ENCODE results near the gene CDKN2B-AS1. TPM values are rescaled to one million over a fixed set of nuclear protein-coding genes. Genes with fewer than 3 reads are reported as not detected.

The CDKN2B-AS1 gene
- total and polyA plus RNA-seq, 2 of the 13 experiments (the other 11 are each of a cell fraction or from before 2014, with no cell fraction given), result 0.64 to 2.3 TPM

DNA sequence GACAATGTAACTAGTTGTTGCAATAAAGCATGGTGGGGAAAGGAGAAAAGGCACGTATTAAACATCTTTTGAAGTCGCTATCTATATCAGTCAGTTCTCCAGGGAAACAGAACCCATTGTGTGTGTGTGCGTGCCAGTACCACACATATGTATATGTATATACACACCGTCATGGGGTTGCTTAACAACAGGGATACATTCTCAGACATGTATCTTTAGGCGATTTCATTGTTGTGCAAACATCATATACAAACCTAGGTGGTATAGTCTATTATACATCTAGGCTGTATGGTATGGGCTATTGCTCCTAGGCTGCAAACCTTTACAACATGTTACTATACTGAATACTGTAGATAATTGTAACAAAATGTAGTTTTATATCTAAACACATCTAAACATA is 2.3 kb downstream of the CDKN2B-AS1 start:
- Histone ChIP-seq H3K27ac (ENCODE audit: extremely low read length, insufficient read depth, low read length) (no peak overlapping the region), H3K9me3 (ENCODE audit: low read length) (no peaks in the 10 kb centered on the region), H2AFZ (ENCODE audit: low read length) (no peak overlapping the region), H3K27me3 (ENCODE audit: control insufficient read depth in 1 of 2, insufficient read depth in 2 of 2, low read length in 2 of 2) (peaks cover 0 to 17% of the 10 kb centered on the region in 2 experiments; a peak in 1 of 5 replicates), H3K4me1 (ENCODE audit: insufficient read depth, low read length) (peaks cover 9% of the 10 kb centered on the region), H3K4me2 (ENCODE audit: low read depth, low read length) (no peak overlapping the region), H4K20me1 (ENCODE audit: insufficient read depth, low read length) (no peaks in the 10 kb centered on the region), H3K4me3 (replicated peaks in 1 of 3; ENCODE audit: insufficient read depth in 1 of 3, low read depth in 2 of 3, low read length in 3 of 3) (no peak overlapping the region), H3K79me2 (ENCODE audit: insufficient read depth, low read length) (no peaks in the 10 kb centered on the region), H3K9ac (ENCODE audit: insufficient read depth, low read depth, low read length) (no peak overlapping the region), H3K36me3 (replicated peaks in 1 of 2; ENCODE audit: control insufficient read depth in 1 of 2, insufficient read depth in 2 of 2, low read length in 2 of 2) (no peaks in the 10 kb centered on the region)
- no TSS peak for BruUV-seq (replicated peaks)
- ChIA-PET POLR2A (no interaction called here), CTCF (ENCODE audit: low intra/inter-chr PET ratio, low total read pairs) (no interaction called here)
- DNase-seq (ENCODE audit: low spot score), result no peak
- no peak for FAIRE-seq
- TF ChIP-seq ZNF816 (CRISPR knock-in tag; IDR thresholded peaks at IDR 0.05; ENCODE audit: borderline replicate concordance) (no peak), ZFY (CRISPR knock-in tag; IDR thresholded peaks at IDR 0.05) (no peak), MTF1 (CRISPR knock-in tag; IDR thresholded peaks at IDR 0.05) (no peak), ZNF777 (CRISPR knock-in tag; IDR thresholded peaks at IDR 0.05) (no peak), YEATS4 (CRISPR knock-in tag; IDR thresholded peaks at IDR 0.05; ENCODE audit: borderline replicate concordance) (no peak), TAF1 (CRISPR knock-in tag; IDR thresholded peaks at IDR 0.05) (no peak), ZFYVE20 (CRISPR knock-in tag; IDR thresholded peaks at IDR 0.05; ENCODE audit: borderline replicate concordance, low read depth) (no peak), KLF15 (CRISPR knock-in tag; IDR thresholded peaks at IDR 0.05; ENCODE audit: borderline replicate concordance) (no peak), ZNF598 (CRISPR knock-in tag; IDR thresholded peaks at IDR 0.05; ENCODE audit: borderline replicate concordance) (no peak), ZNF256 (CRISPR knock-in tag; conservative IDR thresholded peaks at IDR 0.05) (no peak)
- TF ChIP-seq, protein P1, sequence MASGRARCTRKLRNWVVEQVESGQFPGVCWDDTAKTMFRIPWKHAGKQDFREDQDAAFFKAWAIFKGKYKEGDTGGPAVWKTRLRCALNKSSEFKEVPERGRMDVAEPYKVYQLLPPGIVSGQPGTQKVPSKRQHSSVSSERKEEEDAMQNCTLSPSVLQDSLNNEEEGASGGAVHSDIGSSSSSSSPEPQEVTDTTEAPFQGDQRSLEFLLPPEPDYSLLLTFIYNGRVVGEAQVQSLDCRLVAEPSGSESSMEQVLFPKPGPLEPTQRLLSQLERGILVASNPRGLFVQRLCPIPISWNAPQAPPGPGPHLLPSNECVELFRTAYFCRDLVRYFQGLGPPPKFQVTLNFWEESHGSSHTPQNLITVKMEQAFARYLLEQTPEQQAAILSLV (CRISPR knock-in tag; IDR thresholded peaks at IDR 0.05; ENCODE audit: borderline replicate concordance), result no peak
- TF ChIP-seq, protein P2, sequence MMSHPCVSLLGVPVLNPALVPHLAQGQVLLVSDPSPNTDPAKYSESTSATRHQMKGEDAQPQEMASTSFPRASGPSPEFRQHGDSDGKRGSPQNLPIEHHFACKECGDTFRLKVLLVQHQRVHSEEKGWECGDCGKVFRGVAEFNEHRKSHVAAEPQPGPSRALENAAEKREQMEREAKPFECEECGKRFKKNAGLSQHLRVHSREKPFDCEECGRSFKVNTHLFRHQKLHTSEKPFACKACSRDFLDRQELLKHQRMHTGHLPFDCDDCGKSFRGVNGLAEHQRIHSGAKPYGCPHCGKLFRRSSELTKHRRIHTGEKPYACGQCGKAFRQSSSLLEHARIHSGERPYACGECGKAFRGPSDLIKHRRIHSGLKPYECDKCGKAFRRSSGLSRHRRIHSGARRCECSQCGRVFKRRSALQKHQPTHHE (CRISPR knock-in tag; IDR thresholded peaks at IDR 0.05; ENCODE audit: borderline replicate concordance), result no peak
- TF ChIP-seq, protein P3, sequence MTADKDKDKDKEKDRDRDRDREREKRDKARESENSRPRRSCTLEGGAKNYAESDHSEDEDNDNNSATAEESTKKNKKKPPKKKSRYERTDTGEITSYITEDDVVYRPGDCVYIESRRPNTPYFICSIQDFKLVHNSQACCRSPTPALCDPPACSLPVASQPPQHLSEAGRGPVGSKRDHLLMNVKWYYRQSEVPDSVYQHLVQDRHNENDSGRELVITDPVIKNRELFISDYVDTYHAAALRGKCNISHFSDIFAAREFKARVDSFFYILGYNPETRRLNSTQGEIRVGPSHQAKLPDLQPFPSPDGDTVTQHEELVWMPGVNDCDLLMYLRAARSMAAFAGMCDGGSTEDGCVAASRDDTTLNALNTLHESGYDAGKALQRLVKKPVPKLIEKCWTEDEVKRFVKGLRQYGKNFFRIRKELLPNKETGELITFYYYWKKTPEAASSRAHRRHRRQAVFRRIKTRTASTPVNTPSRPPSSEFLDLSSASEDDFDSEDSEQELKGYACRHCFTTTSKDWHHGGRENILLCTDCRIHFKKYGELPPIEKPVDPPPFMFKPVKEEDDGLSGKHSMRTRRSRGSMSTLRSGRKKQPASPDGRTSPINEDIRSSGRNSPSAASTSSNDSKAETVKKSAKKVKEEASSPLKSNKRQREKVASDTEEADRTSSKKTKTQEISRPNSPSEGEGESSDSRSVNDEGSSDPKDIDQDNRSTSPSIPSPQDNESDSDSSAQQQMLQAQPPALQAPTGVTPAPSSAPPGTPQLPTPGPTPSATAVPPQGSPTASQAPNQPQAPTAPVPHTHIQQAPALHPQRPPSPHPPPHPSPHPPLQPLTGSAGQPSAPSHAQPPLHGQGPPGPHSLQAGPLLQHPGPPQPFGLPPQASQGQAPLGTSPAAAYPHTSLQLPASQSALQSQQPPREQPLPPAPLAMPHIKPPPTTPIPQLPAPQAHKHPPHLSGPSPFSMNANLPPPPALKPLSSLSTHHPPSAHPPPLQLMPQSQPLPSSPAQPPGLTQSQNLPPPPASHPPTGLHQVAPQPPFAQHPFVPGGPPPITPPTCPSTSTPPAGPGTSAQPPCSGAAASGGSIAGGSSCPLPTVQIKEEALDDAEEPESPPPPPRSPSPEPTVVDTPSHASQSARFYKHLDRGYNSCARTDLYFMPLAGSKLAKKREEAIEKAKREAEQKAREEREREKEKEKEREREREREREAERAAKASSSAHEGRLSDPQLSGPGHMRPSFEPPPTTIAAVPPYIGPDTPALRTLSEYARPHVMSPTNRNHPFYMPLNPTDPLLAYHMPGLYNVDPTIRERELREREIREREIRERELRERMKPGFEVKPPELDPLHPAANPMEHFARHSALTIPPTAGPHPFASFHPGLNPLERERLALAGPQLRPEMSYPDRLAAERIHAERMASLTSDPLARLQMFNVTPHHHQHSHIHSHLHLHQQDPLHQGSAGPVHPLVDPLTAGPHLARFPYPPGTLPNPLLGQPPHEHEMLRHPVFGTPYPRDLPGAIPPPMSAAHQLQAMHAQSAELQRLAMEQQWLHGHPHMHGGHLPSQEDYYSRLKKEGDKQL (CRISPR knock-in tag; IDR thresholded peaks at IDR 0.05; ENCODE audit: low read depth), result no peak
- intact Hi-C loops (cut with micrococcal nuclease; ENCODE audit: unreplicated experiment), result no loop called here
- in situ Hi-C loops (cut with HindIII; ENCODE audit: extremely low pct_ligation_motif_present, low pct_unique_long_range_greater_than_20kb), result loop anchor here (10.0 kb wide), 1 partner anchor 238 kb away; no protein-coding TSS in a partner anchor
- no peak for ATAC-seq
- WGBS (ENCODE audit: low lambda C conversion rate), result 72% methylated on average over 5 of the region's 5 CpGs

All from HepG2 (cell line).